Ovary (tissue), 9 donors: ENCODE data around the gene BRD4. TPM values are rescaled to one million over a fixed set of nuclear protein-coding genes. Genes with fewer than 3 reads are reported as not detected.

Experiments used
- DNase-seq, 5 donors: peaks; one replicate each; pipeline ENCODE4 v3.0.0-alpha.2; 2019 to 2020
- H3K27ac ChIP-seq, 2 donors: fragments of 200-600 bp; one replicate each; pipeline versions ENCODE4 v1.5.1 to v1.8.0; 2019 to 2022
- H3K27me3 ChIP-seq: fragments of 200-600 bp; one replicate; pipeline ENCODE4 v1.8.0; 2022
- H3K36me3 ChIP-seq: fragments of 200-600 bp; sonication (generic); one replicate; pipeline ENCODE4 v1.5.1; 2019
- H3K4me1 ChIP-seq: one replicate; pipeline ENCODE4 v1.8.1; 2013; ENCODE audit warnings: mild to moderate bottlenecking, moderate library complexity; ENCODE audit not compliant: insufficient read depth
- H3K4me3 ChIP-seq: fragments of 200-600 bp; sonication (generic); one replicate; pipeline ENCODE4 v1.5.1; 2017
- H3K9me3 ChIP-seq, 2 donors: fragments of 200-600 bp in 1 of 2; sonication (generic) in 1 of 2; one replicate each; pipeline versions ENCODE4 v1.5.1 to v1.8.1; 2013 to 2019; ENCODE audit warnings: mild to moderate bottlenecking in 1 of 2, moderate library complexity in 1 of 2
- CTCF ChIP-seq, 3 donors: fragments of 450-650 bp in 2 of 3; fragments of 200-600 bp in 1 of 3; IDR thresholded peaks; one replicate each; pipeline versions ENCODE4 v1.5.1 to v1.8.0; 2016 to 2022; ENCODE audit warnings: antibody characterized with exemption in 3 of 3, mild to moderate bottlenecking in 1 of 3
- EP300 ChIP-seq: sonication (generic); formaldehyde crosslinking; IDR thresholded peaks from one replicate; pipeline ENCODE4 v1.6.1; 2017; ENCODE audit warnings: antibody characterized with exemption
- POLR2A ChIP-seq: fragments of 450-650 bp; IDR thresholded peaks from one replicate; pipeline ENCODE4 v1.6.1; 2017; ENCODE audit warnings: antibody characterized with exemption, mild to moderate bottlenecking, moderate library complexity
- WGBS, 3 donors: extraction: QIAGEN DNeasy Blood & Tissue Kit in 1 of 3; methylation state at CpG; one replicate each; pipeline versions ENCODE4 v1.1.5 to v1.1.7; 2013 to 2017; 5-methylcytosine and 5-hydroxymethylcytosine counted together
- intact Hi-C, 4 donors: fragments of 100-400 bp; cut with DNase I; formaldehyde crosslinking; loops; one replicate each; pipeline versions ENCODE4 v1.11.0 to v1.15.1; 2022 to 2023
- polyA plus RNA-seq, 2 donors: library from polyadenylated mRNA; stranded (reverse); fragments of 200-250 nt in 1 of 2; fragments of 350-450 nt in 1 of 2; fragmentation: Illumina TruSeq in 1 of 2; extraction: RNeasy Lipid Tissue Mini Kit (QIAGEN cat#74804) in 1 of 2; gene quantifications; one replicate each; pipeline ENCODE4 v1.2.3, GENCODE V29; 2013 to 2014
- total RNA-seq, 7 donors: library from RNA; depleted of rRNA in 2 of 7; stranded (reverse); fragments of >200 nt in 2 of 7; fragmentation: NEBNext Ultra II Directional in 3 of 7; extraction: Animal tissue kit (Norgen Biotek cat#: 25700) in 3 of 7; gene quantifications; one replicate each; pipeline versions ENCODE4 v1.1.0 to v1.2.4, GENCODE V29; 2016 to 2023
- donor health status: DM: no; HTN: no; CAD: no; lungs with moderate emphysema.
- donor health status: DM: no; HTN: no; CAD: no.
- donor health status: Bipolar disorder and iron deficiency.
- donor health status: DM: yes; HTN: yes; CAD: no.
- donor health status: DM: no; HTN: no; CAD: no.
- donor health status: DM: yes; HTN: yes; CAD: no.

BRD4 gene
- total and polyA plus RNA-seq, 9 donors = 19.6 to 127 (median 90.4) TPM

- Histone ChIP-seq H3K4me1 (peaks cover 47% of the 10 kb centered on the region), H3K36me3 (no peaks in the 10 kb centered on the region), H3K27ac (no peak overlapping the region), H3K27me3 (no peaks in the 10 kb centered on the region), H3K4me3 (no peak overlapping the region), H3K9me3 (no peaks in the 10 kb centered on the region)
- 7 to 9% (median 9%) methylated on average over 4 of the region's 4 CpGs for WGBS, 3 donors
- no peak for DNase-seq
- intact Hi-C loops = loop anchor here in 1 of 4 donors (10.0 kb wide), 1 partner anchor 55 kb away; no protein-coding TSS in a partner anchor
- TF ChIP-seq EP300 = no peak
- TF ChIP-seq CTCF (IDR thresholded peaks at IDR 0.05) = no peak
- no peak for TF ChIP-seq POLR2A
Observed at GRCh38 chr19:15320116-15320515, 12.2 kb downstream of the BRD4 start.

GRCh38 chr19:15318241-15318691 lies 14.1 kb downstream of the BRD4 start:
- Histone ChIP-seq H3K36me3 (no peaks in the 10 kb centered on the region), H3K9me3 (no peaks in the 10 kb centered on the region), H3K4me3 (no peak overlapping the region), H3K4me1 (peaks cover 41% of the 10 kb centered on the region), H3K27ac (no peak overlapping the region), H3K27me3 (no peaks in the 10 kb centered on the region)
- intact Hi-C loops = loop anchor here in 1 of 4 donors (5.0 kb wide), 1 partner anchor 36 kb away; no protein-coding TSS in a partner anchor
- DNase-seq = peak in 1 of 5 donors; percentile 14
- 35 to 40% (median 37%) methylated on average over 6 of the region's 6 CpGs for WGBS, 3 donors
- TF ChIP-seq POLR2A (no peak), EP300 (no peak), CTCF (IDR thresholded peaks at IDR 0.05) (no peak)

- H3K4me3 ChIP-seq = no peak overlapping the region
- H3K27ac ChIP-seq = no peak overlapping the region
- peak in 1 of 5 donors; percentile 7 for DNase-seq
- intact Hi-C loops = loop anchor here in 1 of 4 donors (5.0 kb wide), 1 partner anchor 35 kb away; no protein-coding TSS in a partner anchor
- TF ChIP-seq EP300 = no peak
- TF ChIP-seq POLR2A = no peak
- no peaks in the 10 kb centered on the region for H3K36me3 ChIP-seq
- no peaks in the 10 kb centered on the region for H3K27me3 ChIP-seq
- WGBS, 3 donors = 4 to 11% (median 5%) methylated on average over 3 of the region's 3 CpGs
- peaks cover 39% of the 10 kb centered on the region for H3K4me1 ChIP-seq
- no peaks in the 10 kb centered on the region for H3K9me3 ChIP-seq
Observed at GRCh38 chr19:15317392-15318071, 14.8 kb downstream of the BRD4 start.

GRCh38 chr19:15316498-15316897 lies 15.8 kb downstream of the BRD4 start:
- Histone ChIP-seq H3K9me3 (no peaks in the 10 kb centered on the region), H3K36me3 (no peaks in the 10 kb centered on the region), H3K4me1 (peaks cover 36% of the 10 kb centered on the region), H3K4me3 (no peak overlapping the region), H3K27me3 (no peaks in the 10 kb centered on the region), H3K27ac (no peak overlapping the region)
- TF ChIP-seq CTCF (IDR thresholded peaks at IDR 0.05) = no peak
- TF ChIP-seq EP300 = no peak
- TF ChIP-seq POLR2A = no peak
- WGBS, 3 donors = 52 to 79% (median 69%) methylated on average over 2 of the region's 2 CpGs
- no peak for DNase-seq
- intact Hi-C loops = loop anchor here in 1 of 4 donors (5.0 kb wide), 1 partner anchor 34 kb away; no protein-coding TSS in a partner anchor

GRCh38 chr19:15315101-15315500 lies 17.2 kb downstream of the BRD4 start:
- intact Hi-C loops = loop anchor here in 1 of 4 donors (5.0 kb wide), 1 partner anchor 33 kb away; no protein-coding TSS in a partner anchor
- H3K27me3 ChIP-seq = no peaks in the 10 kb centered on the region
- DNase-seq = no peak
- H3K4me1 ChIP-seq = peaks cover 31% of the 10 kb centered on the region
- no peak for TF ChIP-seq EP300
- TF ChIP-seq CTCF (IDR thresholded peaks at IDR 0.05) = no peak
- TF ChIP-seq POLR2A = no peak
- no peaks in the 10 kb centered on the region for H3K9me3 ChIP-seq
- WGBS, 3 donors = 83 to 88% (median 87%) methylated on average over 6 of the region's 6 CpGs
- H3K36me3 ChIP-seq = no peaks in the 10 kb centered on the region
- H3K27ac ChIP-seq = no peak overlapping the region
- no peak overlapping the region for H3K4me3 ChIP-seq
